PC-9 (cell line): ENCODE results near the gene PPP1R15B.

Experiments used
- EZH2 ChIP-seq: fragments of 200-600 bp; sonication (generic); IDR thresholded peaks from 2 replicates; pipeline ENCODE4 v1.8.0; 2017; ENCODE audit warnings: antibody characterized with exemption, low read depth
- TF ChIP-seq, protein P1 (sequence below): fragments of 200-600 bp; sonication (generic); conservative IDR thresholded peaks from 2 replicates; pipeline ENCODE4 v1.6.1; 2017; ENCODE audit warnings: mixed run types, antibody characterized with exemption, mild to moderate bottlenecking, moderate library complexity

DNA sequence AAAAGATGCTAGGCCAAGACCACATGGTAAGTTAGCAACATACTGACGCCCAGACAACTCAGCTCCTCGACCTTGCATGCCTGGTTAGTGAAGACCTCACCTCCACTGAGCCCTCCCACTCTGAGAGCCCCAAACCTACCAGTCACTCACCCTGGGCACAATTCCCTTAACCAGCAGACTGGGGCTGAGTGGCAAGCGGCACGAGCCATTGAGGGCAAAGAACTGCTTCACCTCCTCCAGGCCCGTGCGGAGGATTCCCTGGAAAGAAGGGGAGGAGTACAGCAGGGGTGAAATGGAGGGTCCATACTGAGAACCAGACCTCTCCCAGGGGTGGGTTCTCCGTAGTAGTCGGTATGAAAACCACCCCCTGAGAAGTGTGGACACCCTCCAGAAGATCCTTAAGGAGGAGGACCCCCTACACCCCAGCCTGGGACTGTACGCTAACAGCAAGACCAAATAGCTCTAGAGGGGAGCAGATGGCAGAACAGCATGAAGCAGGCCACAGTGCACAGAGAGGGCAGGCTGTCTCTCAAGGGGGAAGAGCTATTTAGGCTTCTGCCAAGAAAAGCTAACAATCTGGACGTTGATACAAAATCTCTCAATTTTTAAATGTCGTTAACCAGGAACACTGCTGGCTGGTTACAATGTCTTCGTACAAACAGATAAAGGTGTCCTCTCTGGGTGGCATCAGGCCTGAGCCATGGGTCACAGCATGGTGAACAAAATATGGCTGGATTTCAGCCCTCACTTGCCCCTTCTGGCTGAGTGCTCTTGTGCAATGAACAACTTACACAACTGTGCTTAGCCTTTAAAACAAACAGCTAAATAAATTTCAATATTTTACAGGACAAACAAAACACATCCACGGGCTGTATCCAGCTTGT, 31.0 kb upstream of the PPP1R15B start:
- TF ChIP-seq, protein P1, sequence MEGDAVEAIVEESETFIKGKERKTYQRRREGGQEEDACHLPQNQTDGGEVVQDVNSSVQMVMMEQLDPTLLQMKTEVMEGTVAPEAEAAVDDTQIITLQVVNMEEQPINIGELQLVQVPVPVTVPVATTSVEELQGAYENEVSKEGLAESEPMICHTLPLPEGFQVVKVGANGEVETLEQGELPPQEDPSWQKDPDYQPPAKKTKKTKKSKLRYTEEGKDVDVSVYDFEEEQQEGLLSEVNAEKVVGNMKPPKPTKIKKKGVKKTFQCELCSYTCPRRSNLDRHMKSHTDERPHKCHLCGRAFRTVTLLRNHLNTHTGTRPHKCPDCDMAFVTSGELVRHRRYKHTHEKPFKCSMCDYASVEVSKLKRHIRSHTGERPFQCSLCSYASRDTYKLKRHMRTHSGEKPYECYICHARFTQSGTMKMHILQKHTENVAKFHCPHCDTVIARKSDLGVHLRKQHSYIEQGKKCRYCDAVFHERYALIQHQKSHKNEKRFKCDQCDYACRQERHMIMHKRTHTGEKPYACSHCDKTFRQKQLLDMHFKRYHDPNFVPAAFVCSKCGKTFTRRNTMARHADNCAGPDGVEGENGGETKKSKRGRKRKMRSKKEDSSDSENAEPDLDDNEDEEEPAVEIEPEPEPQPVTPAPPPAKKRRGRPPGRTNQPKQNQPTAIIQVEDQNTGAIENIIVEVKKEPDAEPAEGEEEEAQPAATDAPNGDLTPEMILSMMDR, result no peak
- TF ChIP-seq EZH2, result no peak
